GM12874 (cell line): ENCODE measurements around the gene RPTOR.

ENCODE experiments used
- CTCF ChIP-seq: IDR thresholded peaks from 2 replicates; pipeline ENCODE4 v1.5.1; 2011; ENCODE audit warnings: low read depth, mild to moderate bottlenecking, control low read depth, low read length, moderate library complexity; ENCODE audit not compliant: insufficient read depth

Gene RPTOR

GRCh38 chr17:80795090-80795580, 250.5 kb downstream of the RPTOR start:
- no peak for TF ChIP-seq CTCF

GRCh38 chr17:80795754-80796153, 251.1 kb downstream of the RPTOR start:
- TF ChIP-seq CTCF: no peak

- TF ChIP-seq CTCF: no peak
These were observed 251.8 kb downstream of the RPTOR start for GRCh38 chr17:80796430-80796861.

GRCh38 chr17:80797741-80798594, 253.3 kb downstream of the RPTOR start:
- no peak for TF ChIP-seq CTCF

- TF ChIP-seq CTCF: no peak
These were observed 254.2 kb downstream of the RPTOR start for GRCh38 chr17:80798595-80799537.

- TF ChIP-seq CTCF: no peak
These were observed 255.2 kb downstream of the RPTOR start for GRCh38 chr17:80799538-80800480.
